Fibroblast of skin of back (primary cell): ENCODE measurements around the gene MARS1.

Experiments used
- DNase-seq: peaks from one replicate; pipeline ENCODE4 v3.0.0-alpha.2; 2013

The MARS1 gene

GRCh38 chr12:57552306-57552651, 64.4 kb downstream of the MARS1 start:
- DNase-seq: no peak

GRCh38 chr12:57552835-57553313, 65.0 kb downstream of the MARS1 start:
- peak; percentile 53 for DNase-seq

- DNase-seq: no peak
Measured at GRCh38 chr12:57553343-57554202, 65.7 kb downstream of the MARS1 start.

GRCh38 chr12:57554453-57554852, 66.6 kb downstream of the MARS1 start:
- DNase-seq: no peak

GRCh38 chr12:57554897-57555296, 67.0 kb downstream of the MARS1 start:
- no peak for DNase-seq

GRCh38 chr12:57558864-57559263, 71.0 kb downstream of the MARS1 start:
- no peak for DNase-seq

GRCh38 chr12:57560516-57560915, 72.6 kb downstream of the MARS1 start:
- no peak for DNase-seq

GRCh38 chr12:57561117-57561516, 73.2 kb downstream of the MARS1 start:
- DNase-seq: peak; percentile 41

- no peak for DNase-seq
Measured at GRCh38 chr12:57563358-57563757, 75.5 kb downstream of the MARS1 start.

GRCh38 chr12:57564178-57564740, 76.4 kb downstream of the MARS1 start:
- no peak for DNase-seq
